Measurements from ENCODE around the gene SLF2. TPM values are rescaled to one million over a fixed set of nuclear protein-coding genes. Genes with fewer than 3 reads are reported as not detected.
A peak's percentile ranks its signal among the peaks of the same experiment; 100 is the strongest.

The SLF2 gene
- total RNA-seq, 4 donors from 2014 or later, result 34.1 to 47.9 (median 40.4) TPM

- no peak for TF ChIP-seq POLR2A (IDR thresholded peaks at IDR 0.05)
- no peak for TF ChIP-seq CTCF (IDR thresholded peaks at IDR 0.05)
- WGBS, 2 donors, result 81 to 91% methylated on average over 23 of the region's 23 CpGs
- H3K9me3 ChIP-seq, result no peaks in the 10 kb centered on the region
- peaks cover 35 to 36% of the 10 kb centered on the region in 2 donors for H3K36me3 ChIP-seq
- H3K4me3 ChIP-seq (replicated peaks in 1 of 3), result no peak overlapping the region
- peaks cover 16 to 24% of the 10 kb centered on the region in 2 donors for H3K4me1 ChIP-seq
- H3K27ac ChIP-seq, result no peak overlapping the region
- DNase-seq, result no peak
- intact Hi-C loops (cut with DNase I), result no loop called here
- H3K27me3 ChIP-seq, result no peaks in the 10 kb centered on the region
Measured at GRCh38 chr10:101005361-101005760, 92.6 kb downstream of the SLF2 start.

- DNase-seq, result no peak
- TF ChIP-seq CTCF (IDR thresholded peaks at IDR 0.05), result no peak
- H3K27me3 ChIP-seq, result no peaks in the 10 kb centered on the region
- H3K4me1 ChIP-seq, result peaks cover 9 to 18% of the 10 kb centered on the region in 2 donors
- H3K27ac ChIP-seq, result no peak overlapping the region
- WGBS, 2 donors, result 95 to 97% methylated on average over 4 of the region's 4 CpGs
- intact Hi-C loops (cut with DNase I), result no loop called here
- H3K4me3 ChIP-seq (replicated peaks in 1 of 3), result no peak overlapping the region
- H3K9me3 ChIP-seq, result no peaks in the 10 kb centered on the region
- peaks cover 35 to 36% of the 10 kb centered on the region in 2 donors for H3K36me3 ChIP-seq
Measured at GRCh38 chr10:101005869-101006567, 93.3 kb downstream of the SLF2 start.

- intact Hi-C loops (cut with DNase I), result no loop called here
- WGBS, 2 donors, result 88 to 91% methylated on average over 21 to 33 of the region's 33 CpGs
- DNase-seq, result no peak
- H3K36me3 ChIP-seq, result peaks cover 35 to 36% of the 10 kb centered on the region in 2 donors
- H3K27ac ChIP-seq, result no peak overlapping the region
- no peak for TF ChIP-seq POLR2A (IDR thresholded peaks at IDR 0.05)
- no peak for TF ChIP-seq CTCF (IDR thresholded peaks at IDR 0.05)
- H3K4me3 ChIP-seq (replicated peaks in 1 of 3), result no peak overlapping the region
- H3K9me3 ChIP-seq, result no peaks in the 10 kb centered on the region
- peaks cover 3 to 11% of the 10 kb centered on the region in 2 donors for H3K4me1 ChIP-seq
- no peaks in the 10 kb centered on the region for H3K27me3 ChIP-seq
Measured at GRCh38 chr10:101006593-101007098, 93.9 kb downstream of the SLF2 start.

- H3K27me3 ChIP-seq, result no peaks in the 10 kb centered on the region
- intact Hi-C loops (cut with DNase I), result no loop called here
- no peak overlapping the region for H3K27ac ChIP-seq
- no peak overlapping the region for H3K4me3 ChIP-seq (replicated peaks in 1 of 3)
- H3K4me1 ChIP-seq, result peaks cover 0 to 6% of the 10 kb centered on the region in 2 donors
- no peaks in the 10 kb centered on the region for H3K9me3 ChIP-seq
- peak; percentile 27 to 31 for DNase-seq
- WGBS, 2 donors, result 54 to 70% methylated on average over 9 to 10 of the region's 11 CpGs
- no peak for TF ChIP-seq CTCF (IDR thresholded peaks at IDR 0.05)
- TF ChIP-seq POLR2A (IDR thresholded peaks at IDR 0.05), result no peak
- H3K36me3 ChIP-seq, result peaks cover 35 to 36% of the 10 kb centered on the region in 2 donors
Measured at GRCh38 chr10:101007099-101007711, 94.4 kb downstream of the SLF2 start.
